GM12872 (cell line): ENCODE results near the gene MAP3K9.

Experiments
- CTCF ChIP-seq: IDR thresholded peaks from 3 replicates; pipeline ENCODE4 v1.5.1; 2011; ENCODE audit warnings: low read depth, mild to moderate bottlenecking, low read length, moderate library complexity; ENCODE audit not compliant: insufficient read depth

MAP3K9 gene

GRCh38 chr14:70731447-70732239 is 77.7 kb downstream of the MAP3K9 start:
- TF ChIP-seq CTCF, result no peak

- TF ChIP-seq CTCF, result no peak
Observed at GRCh38 chr14:70730393-70730792, 78.9 kb downstream of the MAP3K9 start.

GRCh38 chr14:70726651-70727375 is 82.5 kb downstream of the MAP3K9 start:
- TF ChIP-seq CTCF, result no peak

- TF ChIP-seq CTCF, result no peak
Observed at GRCh38 chr14:70724944-70725343, 84.4 kb downstream of the MAP3K9 start.

GRCh38 chr14:70724110-70724509 is 85.2 kb downstream of the MAP3K9 start:
- TF ChIP-seq CTCF, result no peak

GRCh38 chr14:70723276-70723675 is 86.0 kb downstream of the MAP3K9 start:
- TF ChIP-seq CTCF, result no peak

- TF ChIP-seq CTCF, result no peak
Observed at GRCh38 chr14:70722418-70722817, 86.9 kb downstream of the MAP3K9 start.
